ENCODE measurements around the gene NPTN. TPM values are rescaled to one million over a fixed set of nuclear protein-coding genes. Genes with fewer than 3 reads are reported as not detected.

The NPTN gene
- total RNA-seq, 1 experiment from 2014 or later, result 151 TPM

DNA sequence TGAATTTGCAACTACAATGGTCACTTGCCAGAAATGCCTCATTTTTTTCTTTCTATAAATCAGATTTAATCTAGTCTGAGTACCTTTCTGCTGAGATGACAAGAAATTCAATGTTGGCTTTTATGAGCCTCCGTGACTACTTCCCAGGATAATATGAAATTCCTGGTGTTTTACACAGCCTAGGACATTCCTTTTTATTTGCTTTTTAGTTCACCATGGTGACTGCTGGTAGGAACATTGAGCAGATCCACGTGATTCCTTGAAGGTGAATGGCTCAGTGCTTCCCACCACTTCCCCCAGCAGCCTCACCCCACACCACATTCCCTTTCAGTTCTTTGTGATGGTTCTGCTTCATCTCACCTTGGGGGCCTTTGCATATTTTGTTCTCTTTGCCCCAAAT, 4.3 kb upstream of the NPTN start:
- Histone ChIP-seq H3K4me3 (ENCODE audit: low read depth in 2 of 2, low read length in 2 of 2) (no peak overlapping the region), H3K9me3 (ENCODE audit: control insufficient read depth, insufficient read depth, low read depth, low read length) (no peaks in the 10 kb centered on the region), H3K27ac (ENCODE audit: low read length) (no peak overlapping the region), H3K4me1 (ENCODE audit: control insufficient read depth, insufficient read depth, low read length) (peaks cover 10% of the 10 kb centered on the region), H3K36me3 (ENCODE audit: control insufficient read depth, insufficient read depth, low read length) (no peaks in the 10 kb centered on the region), H3K27me3 (ENCODE audit: control insufficient read depth, insufficient read depth, low read length) (peaks cover 2% of the 10 kb centered on the region; the same call in 1 of the 2 replicates)
- ChIA-PET POLR2A (no interaction called here), CTCF (interaction anchor here (0.5 to 2.7 kb wide), 2 partner anchors 28 to 77 kb away, joined by 6 to 23 read pairs; no protein-coding TSS in a partner anchor)
- no TSS peak for BruUV-seq (replicated peaks)
- ATAC-seq (no peak), DNase-seq (ENCODE audit: low read depth, low spot score) (no peak)
- no peak for TF ChIP-seq POLR2AphosphoS5 (IDR thresholded peaks at IDR 0.05; ENCODE audit: low read depth, low read length)
- TF ChIP-seq, protein P1, sequence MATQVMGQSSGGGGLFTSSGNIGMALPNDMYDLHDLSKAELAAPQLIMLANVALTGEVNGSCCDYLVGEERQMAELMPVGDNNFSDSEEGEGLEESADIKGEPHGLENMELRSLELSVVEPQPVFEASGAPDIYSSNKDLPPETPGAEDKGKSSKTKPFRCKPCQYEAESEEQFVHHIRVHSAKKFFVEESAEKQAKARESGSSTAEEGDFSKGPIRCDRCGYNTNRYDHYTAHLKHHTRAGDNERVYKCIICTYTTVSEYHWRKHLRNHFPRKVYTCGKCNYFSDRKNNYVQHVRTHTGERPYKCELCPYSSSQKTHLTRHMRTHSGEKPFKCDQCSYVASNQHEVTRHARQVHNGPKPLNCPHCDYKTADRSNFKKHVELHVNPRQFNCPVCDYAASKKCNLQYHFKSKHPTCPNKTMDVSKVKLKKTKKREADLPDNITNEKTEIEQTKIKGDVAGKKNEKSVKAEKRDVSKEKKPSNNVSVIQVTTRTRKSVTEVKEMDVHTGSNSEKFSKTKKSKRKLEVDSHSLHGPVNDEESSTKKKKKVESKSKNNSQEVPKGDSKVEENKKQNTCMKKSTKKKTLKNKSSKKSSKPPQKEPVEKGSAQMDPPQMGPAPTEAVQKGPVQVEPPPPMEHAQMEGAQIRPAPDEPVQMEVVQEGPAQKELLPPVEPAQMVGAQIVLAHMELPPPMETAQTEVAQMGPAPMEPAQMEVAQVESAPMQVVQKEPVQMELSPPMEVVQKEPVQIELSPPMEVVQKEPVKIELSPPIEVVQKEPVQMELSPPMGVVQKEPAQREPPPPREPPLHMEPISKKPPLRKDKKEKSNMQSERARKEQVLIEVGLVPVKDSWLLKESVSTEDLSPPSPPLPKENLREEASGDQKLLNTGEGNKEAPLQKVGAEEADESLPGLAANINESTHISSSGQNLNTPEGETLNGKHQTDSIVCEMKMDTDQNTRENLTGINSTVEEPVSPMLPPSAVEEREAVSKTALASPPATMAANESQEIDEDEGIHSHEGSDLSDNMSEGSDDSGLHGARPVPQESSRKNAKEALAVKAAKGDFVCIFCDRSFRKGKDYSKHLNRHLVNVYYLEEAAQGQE (IDR thresholded peaks at IDR 0.05; ENCODE audit: insufficient read depth in 1 of 2, low read depth in 2 of 2, low read length in 1 of 2), result no peak
- TF ChIP-seq TCF7L2 (IDR thresholded peaks at IDR 0.05; ENCODE audit: low read depth, low read length), result no peak
- no peak for TF ChIP-seq CTCF (IDR thresholded peaks at IDR 0.05)
- TF ChIP-seq SIN3A (IDR thresholded peaks at IDR 0.05; ENCODE audit: borderline replicate concordance, insufficient read depth, low read depth, low read length), result no peak
- intact Hi-C loops (cut with micrococcal nuclease; ENCODE audit: unreplicated experiment) (loop anchor here (2.0 to 5.0 kb wide), 3 partner anchors 63 to 335 kb away; no protein-coding TSS in a partner anchor), in situ Hi-C loops (cut with HindIII; ENCODE audit: low pct_unique_long_range_greater_than_20kb, low sequenced_read_pairs) (no loop called here)

- intact Hi-C loops (cut with micrococcal nuclease; ENCODE audit: unreplicated experiment), result no loop called here
- in situ Hi-C loops (cut with HindIII; ENCODE audit: low pct_unique_long_range_greater_than_20kb, low sequenced_read_pairs), result no loop called here
- peak; percentile 64 for DNase-seq (ENCODE audit: low read depth, low spot score)
- Histone ChIP-seq H3K27me3 (ENCODE audit: control insufficient read depth, insufficient read depth, low read length) (peaks cover 2% of the 10 kb centered on the region; the same call in 1 of the 2 replicates), H3K36me3 (ENCODE audit: control insufficient read depth, insufficient read depth, low read length) (no peaks in the 10 kb centered on the region), H3K4me3 (ENCODE audit: low read depth in 2 of 2, low read length in 2 of 2) (peak overlapping the region; percentile 86 to 88), H3K4me1 (ENCODE audit: control insufficient read depth, insufficient read depth, low read length) (peaks cover 36% of the 10 kb centered on the region), H3K27ac (ENCODE audit: low read length) (peak overlapping the region; percentile 95), H3K9me3 (ENCODE audit: control insufficient read depth, insufficient read depth, low read depth, low read length) (no peaks in the 10 kb centered on the region)
- BruUV-seq (replicated peaks), result no TSS peak
- POLR2A ChIA-PET, result no interaction called here
- TF ChIP-seq CTCF (IDR thresholded peaks at IDR 0.05) (no peak), TCF7L2 (IDR thresholded peaks at IDR 0.05; ENCODE audit: low read depth, low read length) (no peak), POLR2AphosphoS5 (IDR thresholded peaks at IDR 0.05; ENCODE audit: low read depth, low read length) (no peak), SIN3A (IDR thresholded peaks at IDR 0.05; ENCODE audit: borderline replicate concordance, insufficient read depth, low read depth, low read length) (no peak)
- CTCF ChIA-PET, result no interaction called here
- ATAC-seq, result no peak
These were observed 854 bp upstream of the NPTN start for GRCh38 chr15:73633991-73634495.
